ENCODE results near the gene SKOR1.

The SKOR1 gene

GRCh38 chr15:67878712-67879206, 53.5 kb downstream of the SKOR1 start:
- in situ Hi-C loops (cut with MboI; ENCODE audit: low sequenced_read_pairs) = no loop called here

GRCh38 chr15:67879440-67880129, 54.3 kb downstream of the SKOR1 start:
- in situ Hi-C loops (cut with MboI; ENCODE audit: low sequenced_read_pairs) = no loop called here

DNA sequence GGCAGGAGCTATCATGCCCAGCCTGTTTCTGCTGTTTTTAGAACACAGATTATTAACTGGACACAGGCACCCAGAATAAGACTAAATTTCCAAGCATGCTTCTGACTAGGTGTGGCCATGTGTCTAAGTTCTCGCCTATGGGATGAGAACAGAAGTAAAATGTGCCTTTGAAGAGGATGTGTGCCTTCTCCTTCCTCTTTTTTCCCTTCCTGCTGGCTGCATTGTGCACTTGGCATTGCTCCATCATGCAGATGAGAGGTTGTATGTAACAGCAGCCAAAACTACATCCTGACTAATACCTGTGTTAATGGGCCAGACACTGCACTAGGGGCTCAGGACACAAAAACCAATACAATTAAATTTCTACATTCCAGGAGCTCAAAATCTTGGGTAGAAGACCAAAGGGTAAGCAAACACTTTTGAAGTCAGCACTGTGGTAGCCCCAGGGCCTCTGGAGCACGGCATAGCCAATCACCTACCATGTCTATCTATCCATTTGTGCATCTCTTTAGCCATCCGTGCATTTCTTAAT, 55.4 kb downstream of the SKOR1 start:
- in situ Hi-C loops (cut with MboI; ENCODE audit: low sequenced_read_pairs) = no loop called here

GRCh38 chr15:67882487-67883233, 57.4 kb downstream of the SKOR1 start:
- in situ Hi-C loops (cut with MboI; ENCODE audit: low sequenced_read_pairs) = no loop called here

DNA sequence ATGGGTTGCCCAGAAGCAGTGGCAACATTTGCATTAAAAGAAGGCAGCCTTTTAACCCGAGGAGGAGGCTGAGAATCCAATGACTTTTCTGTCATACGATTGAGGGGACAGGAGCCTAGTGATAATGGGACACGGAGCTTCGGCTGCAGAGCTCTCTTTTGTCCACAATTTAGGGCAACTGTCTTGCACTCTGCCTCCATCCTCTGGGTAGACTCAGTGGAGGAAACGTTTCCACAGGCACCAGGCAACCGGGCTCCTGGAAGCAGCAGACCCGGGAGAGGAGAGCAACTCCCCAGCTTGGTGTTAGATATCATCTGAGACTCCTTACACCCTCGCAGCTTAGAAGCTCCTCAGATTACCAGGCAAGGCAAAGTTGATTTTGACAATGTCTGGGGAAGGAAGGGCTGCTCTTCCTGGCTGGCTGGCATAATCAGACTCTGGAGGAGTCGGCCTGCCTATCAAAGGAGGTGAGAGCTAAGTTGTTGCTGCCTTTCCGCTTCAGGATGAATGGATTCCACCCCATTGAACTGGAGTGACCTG, 58.0 kb downstream of the SKOR1 start:
- in situ Hi-C loops (cut with MboI; ENCODE audit: low sequenced_read_pairs) = no loop called here

DNA sequence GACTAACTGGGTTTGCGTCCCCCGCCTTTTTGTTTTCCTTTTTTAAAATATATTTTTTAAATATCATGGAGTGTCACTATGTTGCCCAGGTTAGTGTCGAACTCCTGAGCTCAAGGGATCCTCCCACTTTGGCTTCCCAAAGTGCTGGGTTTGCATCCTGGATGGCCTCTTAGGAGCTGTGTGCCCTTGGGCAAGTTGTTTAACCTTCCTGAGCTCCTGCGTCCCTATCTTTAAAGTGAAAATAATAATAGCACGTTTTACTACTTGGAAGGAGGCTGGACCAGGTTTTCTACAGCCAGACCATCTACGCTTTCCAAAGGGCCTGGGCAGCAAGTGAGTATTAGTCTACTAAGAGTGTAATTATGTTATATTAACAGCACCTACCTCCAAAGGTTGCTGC, 58.7 kb downstream of the SKOR1 start:
- in situ Hi-C loops (cut with MboI; ENCODE audit: low sequenced_read_pairs) = no loop called here

All from HL-60/S4 treated with phorbol 12-myristate 13-acetate at 8.2 ng/mL for 4 days and 3 days (cell line).